IMR-90 (cell line): ENCODE measurements around the gene TMEM161B. TPM values are rescaled to one million over a fixed set of nuclear protein-coding genes. Genes with fewer than 3 reads are reported as not detected.

Source experiments
- ATAC-seq: fragments of 200-7000 bp; cut with Tn5 transposase; 2 replicates; pipeline ENCODE4 v1.9.1; 2020; ENCODE audit warnings: low read depth, mild to moderate bottlenecking, moderate library complexity
- BruUV-seq: library from RNA; stranded (reverse); fragments of 400-500 nt; replicated peaks from 2 replicates; lab custom pipeline; 2021; lab: Mats Ljungman, UMichigan
- CTCF ChIA-PET: fragments of 300-600 bp; formaldehyde crosslinking; extraction: SDS; loops from one replicate; lab custom pipeline; 2021; ENCODE audit warnings: antibody characterized with exemption; lab: Yijun Ruan, JAX
- POLR2A ChIA-PET: fragments of 300-600 bp; sonication (Branson Sonifier 250); formaldehyde crosslinking; loops from one replicate; lab custom pipeline; 2022; ENCODE audit warnings: antibody characterized with exemption; ENCODE audit not compliant: unreplicated experiment; lab: Charles Lee
- DNase-seq: peaks from one replicate; pipeline ENCODE4 v3.0.0; 2013
- H2AFZ ChIP-seq: replicated peaks from 2 replicates; pipeline ENCODE3; 2013; ENCODE audit warnings: low read length, mild to moderate bottlenecking; ENCODE audit not compliant: poor library complexity
- H2AK5ac ChIP-seq: 2 replicates; pipeline ENCODE4 v1.6.1; 2013; ENCODE audit warnings: low read depth, low read length, inconsistent platforms
- H2AK9ac ChIP-seq: replicated peaks from 2 replicates; pipeline ENCODE3; 2013; ENCODE audit warnings: mild to moderate bottlenecking, low read depth, low read length, moderate library complexity; ENCODE audit not compliant: poor library complexity
- H2BK120ac ChIP-seq: 2 replicates; pipeline ENCODE4 v1.6.1; 2013; ENCODE audit warnings: low read depth, low read length, inconsistent platforms
- H2BK15ac ChIP-seq: 3 replicates; pipeline ENCODE4 v1.6.1; 2013; ENCODE audit warnings: low read depth, low read length, inconsistent platforms
- H2BK20ac ChIP-seq: 2 replicates; pipeline ENCODE4 v1.6.1; 2013; ENCODE audit warnings: low read depth, mild to moderate bottlenecking, inconsistent platforms, low read length, moderate library complexity
- H2BK5ac ChIP-seq: 2 replicates; pipeline ENCODE4 v1.6.1; 2013; ENCODE audit warnings: mild to moderate bottlenecking, low read depth, low read length, inconsistent platforms; ENCODE audit not compliant: poor library complexity, severe bottlenecking
- H3K14ac ChIP-seq: replicated peaks from 2 replicates; pipeline ENCODE4 v1.6.1; 2013; ENCODE audit warnings: low read depth, low read length, inconsistent platforms
- H3K18ac ChIP-seq: 2 replicates; pipeline ENCODE4 v1.6.1; 2013; ENCODE audit warnings: low read depth, low read length, control low read depth
- H3K23ac ChIP-seq: 2 replicates; pipeline ENCODE4 v1.6.1; 2013; ENCODE audit warnings: low read depth, low read length, inconsistent platforms
- H3K27ac ChIP-seq: 2 replicates; pipeline ENCODE4 v1.5.1; 2013; ENCODE audit warnings: mild to moderate bottlenecking, control low read depth, low read length; ENCODE audit not compliant: insufficient read depth
- H3K27me3 ChIP-seq: 2 replicates; pipeline ENCODE4 v1.6.1; 2013; ENCODE audit warnings: low read length; ENCODE audit not compliant: control insufficient read depth, insufficient read depth
- H3K36me3 ChIP-seq: 2 replicates; pipeline ENCODE4 v1.6.1; 2013; ENCODE audit warnings: low read length, mixed read lengths; ENCODE audit not compliant: control insufficient read depth, insufficient read depth
- H3K4ac ChIP-seq: 2 replicates; pipeline ENCODE4 v1.6.1; 2013; ENCODE audit warnings: low read depth, low read length, inconsistent platforms
- H3K4me1 ChIP-seq: 2 replicates; pipeline ENCODE4 v1.6.1; 2013; ENCODE audit warnings: low read length, mixed read lengths; ENCODE audit not compliant: control insufficient read depth, insufficient read depth
- H3K4me2 ChIP-seq: 2 replicates; pipeline ENCODE4 v1.6.1; 2013; ENCODE audit warnings: low read depth, mild to moderate bottlenecking, control low read depth, low read length, moderate library complexity
- H3K4me3 ChIP-seq: 2 replicates; pipeline ENCODE4 v1.5.1; 2013; ENCODE audit warnings: low read depth, mild to moderate bottlenecking, control low read depth, low read length, moderate library complexity; ENCODE audit not compliant: insufficient read depth
- H3K56ac ChIP-seq: 2 replicates; pipeline ENCODE4 v1.6.1; 2013; ENCODE audit warnings: low read length, inconsistent platforms; ENCODE audit not compliant: insufficient read depth; ENCODE audit errors: extremely low read depth
- H3K79me1 ChIP-seq, 2 experiments: 2 replicates each; pipeline ENCODE4 v1.6.1; 2013; ENCODE audit warnings: low read length in 2 of 2, inconsistent platforms in 1 of 2, low read depth in 1 of 2
- H3K9ac ChIP-seq: 2 replicates; pipeline ENCODE4 v1.6.1; 2013; ENCODE audit warnings: low read depth, low read length, control low read depth
- H3K9me1 ChIP-seq: 2 replicates; pipeline ENCODE4 v1.6.1; 2013; ENCODE audit warnings: low read length, inconsistent platforms; ENCODE audit not compliant: insufficient read depth
- H3K9me3 ChIP-seq: 2 replicates; pipeline ENCODE4 v1.6.1; 2013; ENCODE audit warnings: low read length; ENCODE audit not compliant: control insufficient read depth, insufficient read depth
- H4K20me1 ChIP-seq: 2 replicates; pipeline ENCODE4 v1.6.1; 2013; ENCODE audit warnings: low read length, inconsistent platforms; ENCODE audit not compliant: insufficient read depth
- H4K5ac ChIP-seq: 2 replicates; pipeline ENCODE4 v1.6.1; 2013; ENCODE audit warnings: mild to moderate bottlenecking, low read depth, low read length, control low read depth
- H4K8ac ChIP-seq, 2 experiments: 2 replicates each; pipeline ENCODE4 v1.6.1; 2013; ENCODE audit warnings: low read depth in 2 of 2, low read length in 2 of 2, control low read depth in 1 of 2, inconsistent platforms in 1 of 2
- H4K91ac ChIP-seq: 2 replicates; pipeline ENCODE4 v1.6.1; 2013; ENCODE audit warnings: low read depth, low read length, inconsistent platforms; ENCODE audit not compliant: insufficient read depth
- BHLHE40 ChIP-seq: fragments of 150-350 bp; IDR thresholded peaks from 2 replicates; pipeline ENCODE4 v1.6.1; 2016; ENCODE audit warnings: mild to moderate bottlenecking, low read depth, low read length
- CEBPB ChIP-seq: IDR thresholded peaks from 2 replicates; pipeline ENCODE4 v1.6.1; 2012; ENCODE audit warnings: low read depth, low read length, improper control_type of control experiment
- CHD1 ChIP-seq: IDR thresholded peaks from 2 replicates; pipeline ENCODE4 v1.6.1; 2012; ENCODE audit warnings: low read depth, low read length, improper control_type of control experiment
- FOS ChIP-seq: fragments of 150-350 bp; IDR thresholded peaks from 2 replicates; pipeline ENCODE4 v1.6.1; 2016; ENCODE audit warnings: low read depth, low read length
- MAFK ChIP-seq: IDR thresholded peaks from 2 replicates; pipeline ENCODE4 v1.6.1; 2012; ENCODE audit warnings: low read depth, low read length, improper control_type of control experiment
- MAZ ChIP-seq: IDR thresholded peaks from 2 replicates; pipeline ENCODE4 v1.6.1; 2012; ENCODE audit warnings: low read depth, mild to moderate bottlenecking, low read length, improper control_type of control experiment, moderate library complexity, borderline replicate concordance
- MXI1 ChIP-seq: IDR thresholded peaks from 2 replicates; pipeline ENCODE4 v1.6.1; 2012; ENCODE audit warnings: low read depth, mild to moderate bottlenecking, low read length, moderate library complexity, borderline replicate concordance
- NFE2L2 ChIP-seq: fragments of 150-350 bp; IDR thresholded peaks from 2 replicates; pipeline ENCODE4 v1.6.1; 2016; ENCODE audit warnings: low read depth, mild to moderate bottlenecking, low read length
- POLR2A ChIP-seq: IDR thresholded peaks from 2 replicates; pipeline ENCODE4 v1.6.1; 2012; ENCODE audit warnings: mild to moderate bottlenecking, low read depth, low read length
- RAD21 ChIP-seq: IDR thresholded peaks from 2 replicates; pipeline ENCODE4 v1.6.1; 2012; ENCODE audit warnings: low read length, improper control_type of control experiment
- RCOR1 ChIP-seq: IDR thresholded peaks from 2 replicates; pipeline ENCODE4 v1.6.1; 2012; ENCODE audit warnings: mild to moderate bottlenecking, low read length, improper control_type of control experiment; ENCODE audit not compliant: insufficient replicate concordance
- RFX5 ChIP-seq: IDR thresholded peaks from 2 replicates; pipeline ENCODE4 v1.8.0; 2012; ENCODE audit warnings: low read depth, mild to moderate bottlenecking, low read length, moderate library complexity
- SMC3 ChIP-seq: fragments of 150-350 bp; IDR thresholded peaks from 2 replicates; pipeline ENCODE4 v1.6.1; 2016; ENCODE audit warnings: low read depth, mild to moderate bottlenecking, antibody characterized with exemption, low read length, moderate library complexity
- WGBS, 2 experiments: methylation state at CpG; one replicate each; pipeline versions ENCODE4 v1.1.5 to v1.1.7; 2013; ENCODE audit warnings: missing lambda C conversion rate in 2 of 2; ENCODE audit not compliant: insufficient read length in 1 of 2; ENCODE audit errors: extremely low coverage in 2 of 2; 5-methylcytosine and 5-hydroxymethylcytosine counted together
- dilution Hi-C: fragments of 300-500 bp; cut with HindIII; formaldehyde crosslinking; loops from one replicate; pipeline ENCODE4 v1.14.3; 2018; ENCODE audit warnings: low sequenced_read_pairs; ENCODE audit not compliant: unreplicated experiment
- in situ Hi-C: fragments of 300-500 bp; cut with MboI; formaldehyde crosslinking; loops from 3 replicates; pipeline ENCODE4 v1.14.3; 2019; ENCODE audit warnings: low sequenced_read_pairs, inconsistent platforms, mixed read lengths
- intact Hi-C: fragments of 100-400 bp; cut with micrococcal nuclease; formaldehyde crosslinking; loops from 2 replicates; pipeline ENCODE4 v1.10.0; 2022
- polyA plus RNA-seq, 3 experiments: library from polyadenylated mRNA; depleted of rRNA; stranded (reverse); fragments of >200 nt; gene quantifications; 2 replicates each; pipeline ENCODE4 v1.2.3, GENCODE V29; 2012; ENCODE audit warnings: low replicate concordance in 1 of 3
- total RNA-seq: library from RNA; depleted of rRNA; stranded (reverse); fragments of >200 nt; gene quantifications from 2 replicates; pipeline ENCODE4 v1.2.3, GENCODE V29; 2012
- TF ChIP-seq, protein P1 (sequence below): conservative IDR thresholded peaks from 2 replicates; pipeline ENCODE4 v1.5.1; 2012; ENCODE audit warnings: mild to moderate bottlenecking, low read depth, low read length, improper control_type of control experiment
- TF ChIP-seq, protein P2 (sequence below): fragments of 150-350 bp; IDR thresholded peaks from 2 replicates; pipeline ENCODE4 v1.6.1; 2016; ENCODE audit warnings: low read depth, mild to moderate bottlenecking, low read length, moderate library complexity, borderline replicate concordance
- TF ChIP-seq, protein P3 (sequence below): fragments of 150-350 bp; IDR thresholded peaks from 2 replicates; pipeline ENCODE4 v1.6.1; 2017; ENCODE audit warnings: mild to moderate bottlenecking, antibody characterized with exemption, low read length, low read depth

TMEM161B gene
- total and polyA plus RNA-seq, 2 of the 4 experiments (the other 2 are of a cell fraction) = 7.4 to 9.3 TPM

DNA sequence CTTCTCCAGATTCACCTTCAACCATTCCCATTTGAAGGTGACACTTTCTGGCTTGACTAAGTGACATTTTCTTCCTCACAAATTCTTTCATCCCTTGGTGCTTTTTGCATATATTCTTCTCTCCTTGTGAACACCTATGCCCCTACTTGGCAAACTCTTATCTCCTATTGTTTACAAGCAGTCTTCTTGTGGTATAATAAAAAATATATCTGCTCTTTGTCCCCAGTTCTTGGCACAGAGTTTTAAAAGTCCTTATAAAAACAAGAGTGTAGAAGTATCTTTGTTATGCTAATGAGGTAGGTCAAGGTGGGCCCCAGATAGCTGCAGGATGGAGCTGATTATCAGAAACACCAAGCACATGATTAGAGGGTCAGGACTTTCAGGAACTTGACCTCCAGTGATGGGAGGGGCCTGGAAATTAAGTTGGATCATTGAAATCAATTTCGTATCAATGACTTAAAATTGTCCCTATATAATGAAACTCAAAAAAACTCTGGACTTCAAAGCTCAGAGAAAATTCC, 38.0 kb downstream of the TMEM161B start:
- Histone ChIP-seq H3K9ac (no peak overlapping the region), H3K18ac (no peak overlapping the region), H4K20me1 (no peaks in the 10 kb centered on the region; the same call in 1 of the 2 replicates), H2AK9ac (no peak overlapping the region), H3K4me2 (no peak overlapping the region), H3K23ac (no peak overlapping the region), H4K5ac (no peak overlapping the region), H3K4me1 (no peaks in the 10 kb centered on the region), H3K36me3 (0 out of 2 replicates have a peak, but pooled peaks cover 2% of the 10 kb centered on the region), H4K91ac (no peak overlapping the region), H3K14ac (no peak overlapping the region), H3K27me3 (no peaks in the 10 kb centered on the region), H3K4me3 (no peak overlapping the region), H2AFZ (no peak overlapping the region), H2AK5ac (no peak overlapping the region), H2BK15ac (no peak overlapping the region), H4K8ac (no peak overlapping the region), H3K4ac (no peak overlapping the region), H3K27ac (no peak overlapping the region), H3K9me1 (no peaks in the 10 kb centered on the region), H2BK20ac (no peak overlapping the region), H2BK120ac (no peak overlapping the region), H2BK5ac (no peak overlapping the region), H3K9me3 (no peaks in the 10 kb centered on the region), H3K79me1 (peaks cover 11 to 14% of the 10 kb centered on the region in 2 experiments; a peak in 3 of 4 replicates), H3K56ac (no peak overlapping the region)
- WGBS, 2 experiments = no CpG with 5 or more reads among the region's 1 CpG
- intact Hi-C loops (no loop called here), in situ Hi-C loops (no loop called here), dilution Hi-C loops (no loop called here)
- TF ChIP-seq SMC3 = no peak
- TF ChIP-seq POLR2A = no peak
- TF ChIP-seq, protein P1, sequence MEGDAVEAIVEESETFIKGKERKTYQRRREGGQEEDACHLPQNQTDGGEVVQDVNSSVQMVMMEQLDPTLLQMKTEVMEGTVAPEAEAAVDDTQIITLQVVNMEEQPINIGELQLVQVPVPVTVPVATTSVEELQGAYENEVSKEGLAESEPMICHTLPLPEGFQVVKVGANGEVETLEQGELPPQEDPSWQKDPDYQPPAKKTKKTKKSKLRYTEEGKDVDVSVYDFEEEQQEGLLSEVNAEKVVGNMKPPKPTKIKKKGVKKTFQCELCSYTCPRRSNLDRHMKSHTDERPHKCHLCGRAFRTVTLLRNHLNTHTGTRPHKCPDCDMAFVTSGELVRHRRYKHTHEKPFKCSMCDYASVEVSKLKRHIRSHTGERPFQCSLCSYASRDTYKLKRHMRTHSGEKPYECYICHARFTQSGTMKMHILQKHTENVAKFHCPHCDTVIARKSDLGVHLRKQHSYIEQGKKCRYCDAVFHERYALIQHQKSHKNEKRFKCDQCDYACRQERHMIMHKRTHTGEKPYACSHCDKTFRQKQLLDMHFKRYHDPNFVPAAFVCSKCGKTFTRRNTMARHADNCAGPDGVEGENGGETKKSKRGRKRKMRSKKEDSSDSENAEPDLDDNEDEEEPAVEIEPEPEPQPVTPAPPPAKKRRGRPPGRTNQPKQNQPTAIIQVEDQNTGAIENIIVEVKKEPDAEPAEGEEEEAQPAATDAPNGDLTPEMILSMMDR = no peak
- TF ChIP-seq CHD1 = no peak
- TF ChIP-seq RFX5 = no peak
- no peak for TF ChIP-seq NFE2L2
- no peak for TF ChIP-seq MAZ
- no peak for TF ChIP-seq BHLHE40
- TF ChIP-seq RAD21 = no peak
- no peak for TF ChIP-seq FOS
- no peak for TF ChIP-seq CEBPB
- TF ChIP-seq, protein P2, sequence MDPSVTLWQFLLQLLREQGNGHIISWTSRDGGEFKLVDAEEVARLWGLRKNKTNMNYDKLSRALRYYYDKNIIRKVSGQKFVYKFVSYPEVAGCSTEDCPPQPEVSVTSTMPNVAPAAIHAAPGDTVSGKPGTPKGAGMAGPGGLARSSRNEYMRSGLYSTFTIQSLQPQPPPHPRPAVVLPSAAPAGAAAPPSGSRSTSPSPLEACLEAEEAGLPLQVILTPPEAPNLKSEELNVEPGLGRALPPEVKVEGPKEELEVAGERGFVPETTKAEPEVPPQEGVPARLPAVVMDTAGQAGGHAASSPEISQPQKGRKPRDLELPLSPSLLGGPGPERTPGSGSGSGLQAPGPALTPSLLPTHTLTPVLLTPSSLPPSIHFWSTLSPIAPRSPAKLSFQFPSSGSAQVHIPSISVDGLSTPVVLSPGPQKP = no peak
- no peak for TF ChIP-seq MXI1
- TF ChIP-seq, protein P3, sequence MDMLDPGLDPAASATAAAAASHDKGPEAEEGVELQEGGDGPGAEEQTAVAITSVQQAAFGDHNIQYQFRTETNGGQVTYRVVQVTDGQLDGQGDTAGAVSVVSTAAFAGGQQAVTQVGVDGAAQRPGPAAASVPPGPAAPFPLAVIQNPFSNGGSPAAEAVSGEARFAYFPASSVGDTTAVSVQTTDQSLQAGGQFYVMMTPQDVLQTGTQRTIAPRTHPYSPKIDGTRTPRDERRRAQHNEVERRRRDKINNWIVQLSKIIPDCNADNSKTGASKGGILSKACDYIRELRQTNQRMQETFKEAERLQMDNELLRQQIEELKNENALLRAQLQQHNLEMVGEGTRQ = no peak
- no peak for TF ChIP-seq RCOR1
- TF ChIP-seq MAFK = no peak
- ChIA-PET CTCF (no interaction called here), POLR2A (no interaction called here)
- no TSS peak for BruUV-seq
- DNase-seq = no peak
- ATAC-seq = no peak
